NCI-H2029 treated with DMSO at 0.1 percent for 48 hours (cell line): Measurements from ENCODE around the gene TMEM238L.
"Not testable (repeated sequence)": the region's sequence is repeated elsewhere in the genome, so short reads cannot be mapped to it uniquely, and the experiment has no call there.

Source experiments
- DNase-seq: peaks from one replicate; lab custom pipeline; 2025; lab: John Stamatoyannopoulos, UW

The TMEM238L gene, protein sequence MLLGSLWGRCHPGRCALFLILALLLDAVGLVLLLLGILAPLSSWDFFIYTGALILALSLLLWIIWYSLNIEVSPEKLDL

DNA sequence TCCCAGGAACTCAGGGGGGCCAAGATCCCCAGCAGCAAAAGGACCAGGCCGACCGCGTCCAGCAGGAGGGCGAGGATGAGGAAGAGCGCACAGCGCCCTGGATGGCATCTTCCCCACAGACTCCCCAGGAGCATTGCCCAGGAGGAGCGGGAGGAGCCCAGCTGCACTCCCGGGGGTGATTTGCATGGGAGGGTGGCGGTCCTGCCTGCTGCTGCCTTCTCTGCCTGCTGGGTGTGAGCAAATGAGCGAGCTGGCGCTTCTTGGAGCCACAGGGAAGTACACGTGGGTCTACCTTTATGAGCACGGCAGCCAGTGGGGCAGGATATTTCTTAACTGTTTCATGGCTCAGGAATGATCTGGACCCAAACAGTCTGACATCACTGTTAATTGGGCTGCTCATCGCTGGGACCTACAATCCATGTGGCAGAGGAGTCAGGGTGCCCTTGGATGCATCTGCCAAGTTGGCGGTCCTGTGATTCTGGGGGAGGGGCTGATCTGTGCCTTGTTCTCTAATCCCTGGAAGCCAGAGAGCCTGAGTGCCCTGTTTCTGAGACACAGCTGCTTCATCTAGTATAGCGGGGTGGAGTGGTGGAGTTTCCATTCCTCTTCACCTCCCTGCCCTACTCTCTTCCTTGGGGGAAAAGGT is at the start of gene TMEM238L:
Gene TMEM238L (minus strand): TSS at position 270 of the 646 bp plus-strand sequence. CDS start 136 bp downstream, at position 134.
- no peak for DNase-seq

DNA sequence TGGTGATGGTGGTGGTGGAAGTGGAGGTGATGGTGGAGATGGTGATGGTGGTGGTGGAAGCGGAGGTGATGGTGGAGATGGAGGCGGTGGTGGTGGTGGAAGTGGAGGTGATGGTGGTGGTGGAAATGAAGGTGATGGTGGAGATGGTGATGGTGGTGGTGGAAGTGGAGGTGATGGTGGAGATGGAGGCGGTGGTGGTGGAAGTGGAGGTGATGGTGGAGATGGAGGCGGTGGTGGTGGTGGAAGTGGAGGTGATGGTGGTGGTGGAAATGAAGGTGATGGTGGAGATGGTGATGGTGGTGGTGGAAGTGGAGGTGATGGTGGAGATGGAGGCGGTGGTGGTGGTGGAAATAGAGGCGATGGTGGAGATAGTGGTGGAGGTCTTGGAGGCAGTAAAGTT is 42.7 kb upstream of the TMEM238L start:
- DNase-seq: not testable (repeated sequence)

DNA sequence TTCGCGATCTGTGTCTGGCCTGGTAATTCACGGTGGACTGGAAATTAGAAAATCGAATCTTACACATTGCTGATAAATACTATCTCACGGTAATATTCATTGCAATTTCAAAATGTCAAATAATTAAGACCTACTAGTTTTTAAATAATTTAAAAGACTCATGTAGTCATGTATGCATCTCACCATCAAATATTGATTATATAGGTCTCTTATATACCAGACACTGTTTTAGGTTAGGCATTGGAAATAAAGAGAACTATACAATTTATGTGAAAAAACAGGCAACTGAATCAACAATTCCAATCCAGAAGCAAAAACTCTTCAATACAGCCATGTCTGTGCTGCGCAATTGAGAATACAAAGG is 41.5 kb upstream of the TMEM238L start:
- no peak for DNase-seq

DNA sequence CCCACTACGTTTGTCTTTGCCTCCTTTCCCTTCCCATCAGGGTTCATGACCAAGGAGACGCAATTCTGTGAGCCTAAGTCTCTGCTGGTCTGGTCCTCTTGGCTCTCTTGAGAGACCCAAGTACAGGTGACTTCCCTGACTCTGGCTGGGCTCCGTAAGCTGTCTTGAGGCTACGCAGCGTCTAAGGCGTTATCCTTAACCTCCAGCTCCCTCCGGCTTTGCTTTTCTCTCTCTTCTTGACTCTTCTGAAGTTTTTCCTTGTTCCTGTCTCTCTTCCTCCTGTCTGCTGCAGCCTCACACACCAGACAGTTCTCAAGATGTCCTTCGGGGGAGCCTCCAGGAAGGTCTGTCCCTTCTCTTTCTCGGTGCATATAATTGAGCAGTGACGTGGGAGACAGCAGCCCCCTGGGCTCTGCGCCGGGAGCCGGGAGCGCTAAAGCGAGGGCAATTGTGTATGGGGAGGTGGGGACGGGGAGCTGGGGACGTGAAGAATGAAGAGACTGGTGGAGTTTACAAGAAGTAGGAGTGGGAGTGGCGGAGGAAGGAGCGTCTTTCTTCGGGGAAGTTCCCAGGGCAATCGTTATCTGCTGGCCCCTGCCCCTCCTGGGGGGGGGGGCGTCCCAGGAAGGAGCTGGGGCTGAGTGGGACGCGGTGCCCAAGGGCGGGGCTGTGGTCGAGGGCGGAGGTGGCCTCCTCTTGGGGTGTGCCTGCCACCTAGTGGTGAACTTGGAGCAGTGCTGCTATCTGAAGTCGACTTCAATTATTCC is 40.9 kb upstream of the TMEM238L start:
- peak; percentile 14 for DNase-seq

DNA sequence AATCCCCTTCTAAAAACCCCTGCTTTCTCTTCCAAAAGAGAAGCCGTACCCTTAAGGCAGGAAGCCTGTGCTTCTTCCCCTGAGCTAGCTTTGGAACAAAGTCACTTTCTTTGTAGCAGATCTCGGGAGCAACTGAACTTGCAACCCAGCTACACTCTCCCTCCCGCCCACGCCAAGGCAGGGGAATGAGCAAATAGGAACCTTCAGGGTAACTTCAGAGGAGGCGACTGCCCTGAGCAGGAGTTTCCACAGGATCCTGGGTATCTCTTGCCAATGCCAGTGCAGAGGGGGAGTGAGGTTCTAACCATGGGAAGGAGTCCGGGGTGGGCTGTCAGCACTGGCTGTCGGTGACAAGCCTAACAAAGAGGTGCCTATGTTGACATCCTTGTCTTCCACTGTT is 39.9 kb upstream of the TMEM238L start:
- DNase-seq: no peak

DNA sequence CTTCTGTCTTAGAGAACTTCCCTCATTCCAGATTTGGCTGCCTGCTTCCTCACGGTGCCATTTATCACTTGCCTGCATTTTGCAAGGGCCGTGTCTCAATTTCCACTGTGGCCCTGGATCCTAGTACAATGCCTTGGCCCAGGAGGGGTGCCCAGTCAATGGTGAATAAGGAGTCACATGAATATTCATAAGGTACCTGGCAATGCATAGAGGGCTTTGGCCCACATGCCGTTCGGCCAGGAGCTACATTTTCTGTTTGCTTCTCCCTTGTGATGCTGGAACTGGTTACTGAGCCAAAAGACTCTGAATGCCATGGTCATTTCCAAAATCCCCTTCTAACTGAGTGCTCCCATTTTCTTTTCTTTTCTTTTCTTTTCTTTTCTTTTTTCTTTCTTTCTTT is 38.8 kb upstream of the TMEM238L start:
- no peak for DNase-seq

DNA sequence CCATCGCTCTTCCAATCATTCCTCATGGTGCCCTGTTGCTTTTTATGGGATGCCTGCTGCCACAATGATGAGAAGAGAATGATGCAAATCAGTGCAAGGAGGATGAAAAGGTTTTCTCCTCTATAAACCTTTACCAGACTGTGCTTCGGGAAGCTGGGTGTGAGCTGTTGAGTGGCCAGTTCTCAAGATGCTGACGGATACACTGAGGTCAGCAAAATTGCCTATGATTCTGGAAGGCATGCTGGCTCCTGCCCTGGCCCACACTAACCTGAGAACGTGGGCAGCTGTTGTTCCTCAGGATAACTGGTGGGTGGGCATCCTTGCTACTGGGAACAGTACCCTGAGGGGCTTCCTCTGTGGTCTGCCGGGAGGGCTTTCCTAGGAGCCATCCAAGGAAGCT is 34.8 kb upstream of the TMEM238L start:
- no peak for DNase-seq

DNA sequence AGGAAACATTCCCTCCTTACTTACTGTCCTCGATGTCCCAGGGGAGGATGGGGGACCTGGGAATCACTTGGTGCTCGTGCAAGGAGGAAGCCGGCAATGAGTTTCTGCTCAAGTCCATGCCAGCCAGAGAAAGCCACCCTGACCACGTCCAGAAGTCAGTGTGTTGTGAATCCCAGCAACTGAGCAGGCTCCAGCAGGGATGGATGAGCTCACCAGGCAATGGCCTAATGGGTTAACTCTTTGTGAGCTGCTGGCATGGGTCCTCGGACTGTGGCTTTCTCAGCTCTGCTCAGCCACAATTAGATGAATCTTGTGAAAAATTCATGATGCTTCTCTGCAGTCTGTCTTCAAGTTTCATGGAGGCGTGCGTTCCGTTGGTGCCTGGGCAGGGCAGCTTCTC is 34.0 kb upstream of the TMEM238L start, which contains the start of gene PIRT:
Gene PIRT (minus strand): TSS at position 167 of the 400 bp plus-strand sequence. CDS start 12,442 bp downstream, outside the sequence.
- DNase-seq: no peak

DNA sequence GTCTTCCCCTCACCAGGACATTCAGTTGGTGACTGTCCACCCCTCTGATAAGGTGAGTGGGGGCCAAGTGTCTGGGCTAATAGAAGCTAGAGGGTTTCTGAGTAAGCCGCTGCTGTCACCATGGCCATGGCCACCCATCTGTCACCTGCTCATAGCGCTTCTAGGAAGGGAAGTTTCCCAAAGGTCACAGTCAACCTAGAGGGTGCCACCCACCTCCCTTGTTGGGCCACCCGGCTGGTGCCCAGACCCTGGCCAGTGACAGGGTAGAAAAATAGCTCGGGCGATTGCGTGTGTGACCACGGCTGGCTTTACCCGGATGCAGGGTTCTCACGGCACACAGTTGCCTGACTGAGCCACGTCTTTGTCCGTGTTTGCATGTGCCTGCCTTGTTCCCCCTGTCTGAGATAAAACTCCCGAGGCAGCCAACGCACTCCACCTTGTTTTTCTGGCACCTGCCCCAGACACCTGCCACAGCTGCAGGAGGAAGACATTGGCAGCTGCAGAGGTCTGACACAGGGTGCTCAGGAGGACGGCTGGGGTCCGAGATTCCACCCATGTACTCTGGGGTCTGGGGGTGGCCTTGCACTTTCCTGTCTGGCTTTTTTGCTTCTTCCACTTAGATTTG is 33.2 kb upstream of the TMEM238L start:
- DNase-seq: peak; percentile 2

DNA sequence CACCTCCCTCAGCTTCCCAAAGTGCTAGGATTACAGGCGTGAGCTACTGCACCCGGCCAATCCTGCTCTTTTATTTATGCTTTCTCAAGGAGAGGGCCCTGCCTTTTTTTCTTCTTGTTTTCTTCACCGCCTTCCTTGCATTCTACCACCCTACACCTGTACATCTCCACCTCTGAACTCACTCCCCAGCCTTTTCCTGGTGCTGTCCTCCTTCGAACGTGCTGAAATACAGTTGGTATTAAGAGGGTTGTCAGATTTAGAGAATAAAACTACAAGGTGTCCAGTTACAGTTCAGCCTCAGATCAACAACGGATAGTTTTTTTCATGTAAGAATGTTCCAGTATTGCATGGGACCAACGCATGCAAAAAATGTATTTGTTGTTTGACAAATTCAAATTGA is 32.2 kb upstream of the TMEM238L start:
- DNase-seq: no peak

DNA sequence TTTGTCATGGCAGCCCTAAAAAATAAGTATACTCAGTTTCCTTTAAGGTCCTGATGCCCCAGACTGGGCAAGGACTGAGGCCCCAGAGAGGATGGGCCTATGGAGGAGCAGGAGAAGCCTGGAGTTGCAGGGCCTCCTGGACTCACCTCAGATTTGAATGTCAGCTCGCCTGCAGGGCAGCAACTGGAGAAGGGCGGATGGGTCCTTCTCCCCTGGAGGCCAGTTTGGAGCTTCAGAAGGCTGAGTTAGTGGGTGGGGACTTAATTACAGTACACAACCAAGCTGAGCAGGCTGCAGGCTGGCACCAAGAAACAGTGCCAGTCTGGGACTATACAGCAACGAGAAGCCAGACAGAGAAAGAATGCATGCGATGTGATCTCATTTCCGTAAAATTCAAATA is 27.8 kb upstream of the TMEM238L start:
- DNase-seq: no peak

DNA sequence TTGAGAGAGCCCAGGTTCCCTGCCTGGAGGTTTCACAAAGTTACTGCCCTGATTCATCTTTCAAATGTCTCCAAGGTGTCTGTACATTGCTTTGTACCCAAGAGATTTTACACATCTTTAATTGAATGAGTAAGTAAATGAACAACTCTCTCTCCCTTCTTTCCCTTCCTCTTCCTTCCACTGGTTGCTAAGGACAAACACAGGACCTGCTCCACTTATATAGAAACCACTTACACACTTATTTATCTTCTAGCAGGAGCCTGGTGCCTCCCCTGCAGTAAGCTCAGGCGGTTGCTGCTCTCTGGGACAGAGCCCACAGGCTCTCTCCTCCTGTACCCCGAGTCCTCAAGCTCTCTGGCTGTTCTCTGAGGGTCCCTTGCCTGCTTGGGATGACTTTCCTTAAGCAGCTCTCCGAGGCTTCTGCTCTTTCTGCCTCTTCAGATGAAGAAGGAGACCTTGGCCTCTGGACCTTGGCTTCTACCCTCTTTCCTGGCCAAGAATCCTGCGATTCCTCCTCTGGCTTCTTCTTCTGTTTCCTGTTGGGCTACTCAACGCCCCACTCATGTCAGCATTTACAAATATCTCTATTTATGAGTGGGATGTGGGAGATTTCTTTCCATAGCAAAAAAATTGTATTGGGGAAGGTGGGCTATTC is 24.1 kb upstream of the TMEM238L start:
- DNase-seq: no peak

DNA sequence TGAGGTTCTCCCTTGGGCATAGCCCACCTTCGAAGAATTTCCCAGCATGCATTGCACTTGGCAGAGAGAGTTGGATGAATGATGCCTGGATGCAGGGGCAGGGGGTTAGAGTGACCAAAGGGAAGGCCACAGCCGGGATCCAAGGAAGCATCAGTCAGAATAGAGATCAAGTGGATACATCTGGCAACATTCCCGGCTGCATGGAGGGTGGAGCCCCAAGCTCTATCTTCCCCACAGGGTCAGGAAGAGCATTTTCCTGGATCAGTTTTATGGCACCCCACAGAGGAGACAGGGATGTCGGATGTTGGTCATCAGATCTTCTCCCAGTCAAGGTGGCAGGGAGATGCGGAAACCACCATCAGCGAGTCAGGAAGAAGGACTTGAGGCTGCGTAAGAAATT is 21.0 kb upstream of the TMEM238L start:
- no peak for DNase-seq

DNA sequence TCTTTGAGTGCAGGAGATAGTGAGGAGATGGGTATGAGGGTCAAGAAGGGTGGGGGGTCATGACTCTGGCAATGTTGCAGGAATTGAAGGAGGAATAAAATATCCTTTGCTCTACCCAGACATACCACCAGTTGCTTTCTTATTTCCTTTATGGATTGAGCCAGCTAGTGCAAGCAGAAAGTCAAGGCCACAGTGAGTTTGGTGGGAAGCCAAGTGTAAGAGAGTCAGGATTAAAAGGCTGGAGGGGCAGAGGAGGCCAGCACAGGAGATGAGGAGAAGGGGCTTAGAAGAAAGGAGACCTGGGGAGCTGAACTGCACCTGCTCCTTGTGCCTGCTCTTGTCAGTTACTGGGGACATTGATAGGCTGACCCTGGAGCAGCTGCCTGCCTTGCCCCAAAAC is 17.9 kb upstream of the TMEM238L start:
- no peak for DNase-seq

DNA sequence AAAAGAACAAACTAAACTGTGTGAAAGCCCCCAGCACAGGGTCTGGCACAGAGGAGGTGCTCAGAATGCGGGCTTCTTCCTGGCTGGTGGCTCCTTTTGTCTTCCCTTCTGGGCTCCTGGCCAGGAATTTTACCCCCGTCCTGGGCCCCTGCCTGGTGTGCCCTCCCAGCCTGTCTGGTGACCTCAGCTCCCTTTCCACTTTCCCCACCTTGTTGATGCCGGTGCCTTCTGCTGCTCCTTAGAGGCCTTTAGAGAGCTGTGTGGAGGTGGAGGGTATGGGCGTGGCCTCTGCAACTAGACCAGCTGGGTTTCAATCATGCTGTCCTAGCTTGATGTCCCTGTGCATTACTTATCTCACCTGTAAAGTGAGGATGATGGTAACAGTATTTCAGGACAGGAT is 17.2 kb upstream of the TMEM238L start:
- DNase-seq: no peak

DNA sequence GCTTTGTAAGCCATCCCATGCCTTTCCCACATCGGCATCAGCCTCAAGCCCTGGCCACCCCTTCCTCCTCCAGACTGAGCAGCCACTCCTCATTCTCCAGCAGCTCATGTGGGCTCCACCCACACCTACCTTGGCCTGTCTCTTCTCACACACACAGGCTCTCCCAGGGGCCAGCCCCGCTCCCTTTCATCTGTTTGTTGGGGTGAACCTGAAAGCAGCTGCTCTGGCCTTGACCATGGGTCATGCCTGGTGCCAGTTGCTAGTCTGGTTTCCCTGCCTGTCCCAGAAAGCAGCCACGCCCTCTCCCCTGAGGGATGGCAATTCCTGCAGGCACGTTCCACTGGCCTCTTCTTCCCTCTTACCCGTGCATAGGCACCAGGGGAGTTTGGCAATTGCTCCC is 11.4 kb upstream of the TMEM238L start:
- no peak for DNase-seq

DNA sequence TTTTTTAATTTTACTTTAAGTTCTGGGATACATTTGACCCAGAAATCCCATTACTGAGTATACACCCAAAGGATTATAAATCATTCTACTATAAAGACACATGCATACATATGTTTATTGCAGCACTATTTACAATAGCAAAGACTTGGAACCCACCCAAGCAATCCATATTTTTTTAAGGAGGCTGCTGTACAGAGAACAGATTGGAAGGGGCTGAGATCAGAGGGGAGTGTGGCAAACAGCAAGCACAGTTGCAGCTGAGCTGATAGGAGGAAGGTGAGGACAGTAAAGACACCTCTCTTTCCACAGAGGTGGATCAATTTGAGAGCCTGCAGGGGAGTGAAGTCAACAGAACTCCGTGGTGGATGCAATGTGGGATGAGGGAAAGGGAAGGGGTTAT is 10.2 kb upstream of the TMEM238L start:
- no peak for DNase-seq

DNA sequence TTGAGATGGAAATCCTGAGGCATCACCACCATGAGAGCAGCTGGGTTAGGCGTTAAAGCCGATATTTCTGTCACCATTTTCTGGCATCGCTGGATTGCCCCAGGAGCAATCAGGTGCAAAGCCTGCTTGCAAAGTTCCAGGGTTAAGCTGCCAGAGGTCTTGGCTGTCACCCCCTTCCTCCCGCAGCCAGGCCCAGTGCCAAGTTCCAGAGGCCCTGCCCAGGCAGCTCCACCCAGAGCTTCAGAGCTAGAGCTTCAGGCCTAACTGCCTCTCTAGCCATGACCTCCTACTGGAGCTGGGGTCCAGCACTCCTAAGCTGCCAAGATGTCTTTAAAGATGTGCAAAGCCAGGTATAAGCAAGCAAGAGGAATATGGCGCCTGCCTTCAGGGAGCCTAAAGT is 8.8 kb upstream of the TMEM238L start:
- no peak for DNase-seq

DNA sequence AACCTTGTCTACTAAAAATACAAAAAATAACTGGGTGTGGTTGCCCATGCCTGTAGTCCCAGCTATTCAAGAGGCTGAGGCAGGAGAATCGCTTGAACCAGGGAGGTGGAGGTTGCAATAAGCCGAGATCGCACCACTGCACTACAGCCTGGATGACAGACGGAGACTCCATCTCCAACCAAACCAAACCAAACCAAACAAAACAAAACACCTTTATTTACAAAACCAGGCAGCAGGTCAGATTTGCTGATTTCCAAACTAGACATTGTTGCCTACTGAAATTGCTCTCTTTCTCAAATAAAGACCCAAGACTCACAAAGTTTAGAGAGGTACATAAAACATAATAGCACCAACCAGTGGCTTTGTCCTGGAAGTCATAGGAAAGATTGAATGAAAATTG is 5.7 kb upstream of the TMEM238L start:
- DNase-seq: no peak

DNA sequence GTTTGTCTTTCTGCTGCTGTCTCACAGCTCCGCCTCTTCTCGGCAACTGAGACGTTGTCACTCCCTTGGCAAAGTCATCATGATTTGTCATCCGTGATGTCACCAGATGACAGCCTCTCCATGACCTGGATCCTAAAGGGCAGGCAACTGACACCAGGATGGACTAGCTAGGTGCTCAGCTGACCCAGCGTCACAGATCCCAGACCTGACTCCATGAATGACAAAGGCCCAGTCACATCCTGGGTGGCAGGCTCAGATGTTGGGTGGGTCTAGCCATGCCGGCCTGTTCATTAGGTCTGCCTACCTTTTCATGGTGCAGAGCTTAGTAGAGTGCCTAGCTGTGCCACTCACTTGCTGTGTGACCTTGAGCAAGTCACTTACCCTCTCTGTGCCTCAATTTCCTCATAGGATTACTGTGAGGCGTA is 3.8 kb upstream of the TMEM238L start:
- DNase-seq: no peak

DNA sequence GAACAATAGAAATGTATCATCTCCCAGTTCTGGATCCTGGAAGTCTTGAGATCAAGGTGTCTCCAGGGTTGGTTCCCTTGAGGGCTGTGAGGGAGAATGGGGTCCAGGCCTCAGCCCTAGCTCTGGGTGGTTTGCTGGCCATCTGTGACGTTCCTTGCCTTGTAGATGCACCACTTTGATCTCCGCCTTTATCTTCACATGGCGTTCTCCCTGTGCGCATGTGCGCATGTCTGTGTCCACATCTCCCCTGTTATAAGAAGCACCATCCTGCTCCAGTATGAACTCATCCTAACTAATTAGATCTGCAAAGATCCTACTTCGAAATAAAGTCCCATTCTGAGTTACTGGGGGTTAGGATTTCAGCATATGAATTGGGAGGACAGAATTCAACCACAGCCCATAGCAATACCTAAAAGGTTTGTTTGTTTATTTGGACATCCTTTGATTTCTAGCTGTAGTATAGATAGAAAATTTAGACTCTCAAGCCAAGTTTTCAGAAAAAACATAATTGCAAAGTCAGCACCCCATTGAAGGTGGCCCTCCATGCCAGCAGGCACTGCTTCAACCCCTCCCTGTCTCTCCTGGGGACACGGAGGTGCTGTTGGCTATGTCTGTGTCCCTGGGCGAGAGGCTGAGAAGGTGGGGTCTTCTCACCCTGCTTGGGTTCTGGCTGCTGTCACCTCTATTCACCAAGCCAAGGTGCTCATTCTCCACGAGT is 2.8 kb upstream of the TMEM238L start:
- no peak for DNase-seq

DNA sequence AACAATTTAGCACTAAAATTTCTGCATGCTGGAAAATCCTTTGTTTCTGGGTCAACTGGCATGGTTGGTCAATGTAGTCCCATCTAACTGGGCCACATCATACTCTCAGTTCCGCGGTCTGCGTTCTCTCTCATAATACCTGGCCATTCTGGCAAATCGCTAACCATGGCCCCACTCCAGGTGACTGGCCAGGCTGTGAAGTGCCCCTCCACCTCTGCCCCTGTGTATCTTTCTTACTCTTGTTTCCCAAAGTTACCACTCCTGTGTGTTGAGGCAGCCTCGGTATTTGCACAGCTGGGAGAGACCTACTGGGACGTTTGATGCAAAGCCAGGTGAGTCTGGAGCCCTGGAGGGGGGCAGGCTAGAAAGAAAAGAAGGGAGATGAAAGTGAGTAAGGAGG is 2.0 kb upstream of the TMEM238L start:
- DNase-seq: no peak
